CD4-positive, alpha-beta T cell (primary cell): Measurements from ENCODE around the gene DAB2. TPM values are rescaled to one million over a fixed set of nuclear protein-coding genes. Genes with fewer than 3 reads are reported as not detected.

Experiments
- ATAC-seq: fragments of 200-7000 bp; cut with Tn5 transposase; one replicate; pipeline ENCODE4 v1.10.0; 2022; ENCODE audit warnings: mild to moderate bottlenecking; ENCODE audit not compliant: poor library complexity
- CTCF ChIA-PET: fragments of 350-600 bp; sonication (Branson Sonifier 250); formaldehyde crosslinking; loops from one replicate; lab custom pipeline; 2021; ENCODE audit warnings: antibody characterized with exemption, inconsistent platforms; lab: Charles Lee
- POLR2A ChIA-PET: fragments of 350-600 bp; sonication (Branson Sonifier 250); formaldehyde crosslinking; loops from one replicate; lab custom pipeline; 2021; ENCODE audit warnings: antibody characterized with exemption, inconsistent platforms; lab: Charles Lee
- DNase-seq, 14 experiments: peaks; one replicate each; pipeline ENCODE4 v3.0.0-alpha.2; 2013 to 2020; ENCODE audit warnings: mixed read lengths in 2 of 14
- H3K27ac ChIP-seq, 2 donors: one replicate each; pipeline versions ENCODE4 v1.5.1 to v1.7.0; 2013; ENCODE audit warnings: low read length in 2 of 2, low read depth in 1 of 2, mild to moderate bottlenecking in 1 of 2
- H3K27me3 ChIP-seq, 2 experiments: 1 replicate in 1 of 2; 2 replicates in 1 of 2; pipeline versions ENCODE4 v1.6.1 to v1.7.0; 2013; ENCODE audit warnings: low read length in 2 of 2, control low read depth in 1 of 2, mild to moderate bottlenecking in 1 of 2, moderate library complexity in 1 of 2; ENCODE audit not compliant: insufficient read depth in 2 of 2, control insufficient read depth in 1 of 2
- H3K36me3 ChIP-seq: one replicate; pipeline ENCODE4 v1.6.1; 2013; ENCODE audit warnings: low read length, control low read depth; ENCODE audit not compliant: insufficient read depth
- H3K4me1 ChIP-seq: one replicate; pipeline ENCODE4 v1.6.1; 2013; ENCODE audit warnings: low read length, control low read depth; ENCODE audit not compliant: insufficient read depth
- H3K4me3 ChIP-seq: one replicate; pipeline ENCODE4 v1.5.1; 2013; ENCODE audit warnings: mild to moderate bottlenecking, low read length, moderate library complexity
- H3K9me3 ChIP-seq, 2 experiments: 1 replicate in 1 of 2; 2 replicates in 1 of 2; pipeline versions ENCODE4 v1.6.1 to v1.7.0; 2013; ENCODE audit warnings: low read length in 2 of 2, mild to moderate bottlenecking in 2 of 2, control low read depth in 1 of 2, moderate library complexity in 1 of 2; ENCODE audit not compliant: control insufficient read depth in 1 of 2, insufficient read depth in 1 of 2
- H3K27ac Mint-ChIP-seq: one replicate; pipeline ENCODE4 v1.8.0; 2020; ENCODE audit warnings: mixed read lengths
- H3K27me3 Mint-ChIP-seq: one replicate; pipeline ENCODE4 v1.8.0; 2021; ENCODE audit warnings: mixed read lengths
- H3K36me3 Mint-ChIP-seq: one replicate; pipeline ENCODE4 v1.8.0; 2021; ENCODE audit warnings: low read depth, mixed read lengths
- H3K4me1 Mint-ChIP-seq: one replicate; pipeline ENCODE4 v1.8.0; 2021; ENCODE audit warnings: low read depth, mixed read lengths
- H3K4me3 Mint-ChIP-seq: one replicate; pipeline ENCODE4 v1.8.0; 2020; ENCODE audit warnings: mild to moderate bottlenecking, mixed read lengths
- H3K9me3 Mint-ChIP-seq: one replicate; pipeline ENCODE4 v1.8.0; 2020; ENCODE audit warnings: mixed read lengths
- CTCF ChIP-seq: fragments of 200-600 bp; IDR thresholded peaks from one replicate; pipeline ENCODE4 v1.8.0; 2022; ENCODE audit warnings: antibody characterized with exemption, mild to moderate bottlenecking
- intact Hi-C, 2 experiments: fragments of 100-400 bp; cut with DNase I in 1 of 2; cut with micrococcal nuclease in 1 of 2; formaldehyde crosslinking; loops; one replicate each; pipeline versions ENCODE4 v1.15.1 to v1.9.0; 2023 to 2025; cut with DNase I, micrococcal nuclease
- total RNA-seq, 174 experiments: library from RNA in 2 of 174; stranded (reverse) in 2 of 174; gene quantifications; one replicate each; pipeline ENCODE4 v1.2.3 and lab custom pipeline; 2021 to 2026

DAB2 gene
- total RNA-seq, 2 experiments from 2014 or later = 0.31 to 0.47 TPM

GRCh38 chr5:39450487-39450886, 25.7 kb upstream of the DAB2 start:
- H3K36me3 ChIP-seq = no peaks in the 10 kb centered on the region
- Mint-ChIP-seq H3K9me3 (no peaks in the 10 kb centered on the region), H3K27ac (no peak overlapping the region), H3K27me3 (peaks cover 3% of the 10 kb centered on the region), H3K4me1 (no peaks in the 10 kb centered on the region), H3K36me3 (no peaks in the 10 kb centered on the region), H3K4me3 (no peak overlapping the region)
- H3K9me3 ChIP-seq = no peaks in the 10 kb centered on the region
- H3K4me3 ChIP-seq = no peak overlapping the region
- intact Hi-C loops = no loop called here
- TF ChIP-seq CTCF = no peak
- no peaks in the 10 kb centered on the region for H3K4me1 ChIP-seq
- POLR2A ChIA-PET = no interaction called here
- CTCF ChIA-PET = no interaction called here
- ATAC-seq (no peak), DNase-seq (no peak)
- H3K27ac ChIP-seq = no peak overlapping the region
- peaks cover 0 to 4% of the 10 kb centered on the region in 2 experiments for H3K27me3 ChIP-seq

DNA sequence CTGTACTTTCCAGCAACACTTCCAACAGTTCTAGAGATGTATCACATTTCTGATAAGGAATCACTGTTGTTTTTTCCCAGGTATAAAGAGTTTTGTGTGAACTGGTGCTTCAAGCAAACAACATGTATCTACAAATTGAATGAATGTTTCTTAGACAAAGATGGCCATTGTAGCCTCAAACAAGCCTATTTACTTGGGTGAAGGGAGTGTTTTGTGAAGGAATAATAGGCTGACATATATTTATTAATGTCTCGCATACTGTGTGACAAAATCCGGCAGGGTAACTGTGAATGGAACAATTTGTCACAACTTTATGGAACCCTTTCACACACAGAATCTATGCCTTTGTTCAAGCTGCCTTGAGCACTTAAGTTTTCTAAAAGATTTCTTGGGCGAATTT, 24.8 kb upstream of the DAB2 start:
- ChIA-PET CTCF (no interaction called here), POLR2A (no interaction called here)
- Mint-ChIP-seq H3K36me3 (no peaks in the 10 kb centered on the region), H3K27ac (no peak overlapping the region), H3K9me3 (no peaks in the 10 kb centered on the region), H3K4me3 (no peak overlapping the region), H3K4me1 (no peaks in the 10 kb centered on the region), H3K27me3 (no peaks in the 10 kb centered on the region)
- DNase-seq = no peak
- no peaks in the 10 kb centered on the region for H3K36me3 ChIP-seq
- no peak for TF ChIP-seq CTCF
- H3K4me1 ChIP-seq = no peaks in the 10 kb centered on the region
- no peak overlapping the region for H3K4me3 ChIP-seq
- H3K9me3 ChIP-seq = no peaks in the 10 kb centered on the region
- ATAC-seq = no peak
- no peak overlapping the region for H3K27ac ChIP-seq
- H3K27me3 ChIP-seq = no peaks in the 10 kb centered on the region
- intact Hi-C loops = no loop called here

DNA sequence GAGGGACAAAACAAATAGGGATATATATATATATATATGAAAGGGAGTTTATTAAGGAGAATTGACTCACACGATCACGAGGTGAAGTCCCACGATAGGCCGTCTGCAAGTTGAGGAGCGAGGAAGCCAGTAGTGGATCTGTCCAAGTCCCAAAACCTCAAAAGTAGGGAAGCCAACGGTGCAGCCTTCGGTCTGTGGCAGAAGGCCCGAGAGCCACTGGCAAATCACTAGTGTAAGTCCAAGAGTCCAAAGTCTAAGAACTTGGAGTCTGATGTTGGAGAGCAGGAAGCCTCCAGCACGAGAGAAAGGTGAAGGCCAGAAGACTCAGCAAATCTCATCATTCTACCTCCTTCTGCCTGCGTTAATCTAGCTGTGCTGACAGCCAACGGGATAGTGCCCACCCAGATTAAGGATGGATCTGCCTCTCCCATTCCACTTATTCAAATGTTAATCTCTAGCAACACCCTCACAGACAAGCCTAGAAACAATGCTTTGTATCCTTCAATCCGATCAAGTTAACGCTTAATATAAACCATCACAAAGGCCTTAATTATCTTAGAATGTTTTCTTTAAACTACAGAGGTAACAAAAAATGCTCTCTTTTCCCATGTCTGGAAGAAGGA, 23.8 kb upstream of the DAB2 start:
- no peaks in the 10 kb centered on the region for H3K4me1 Mint-ChIP-seq
- ATAC-seq (no peak), DNase-seq (no peak)
- H3K4me3 Mint-ChIP-seq = no peak overlapping the region
- H3K27ac ChIP-seq = no peak overlapping the region
- no peaks in the 10 kb centered on the region for H3K4me1 ChIP-seq
- TF ChIP-seq CTCF = no peak
- H3K9me3 ChIP-seq = no peaks in the 10 kb centered on the region
- no peaks in the 10 kb centered on the region for H3K9me3 Mint-ChIP-seq
- no peak overlapping the region for H3K4me3 ChIP-seq
- no peaks in the 10 kb centered on the region for H3K27me3 ChIP-seq
- no peaks in the 10 kb centered on the region for H3K36me3 Mint-ChIP-seq
- POLR2A ChIA-PET = no interaction called here
- CTCF ChIA-PET = no interaction called here
- intact Hi-C loops = no loop called here
- no peak overlapping the region for H3K27ac Mint-ChIP-seq
- no peaks in the 10 kb centered on the region for H3K36me3 ChIP-seq
- no peaks in the 10 kb centered on the region for H3K27me3 Mint-ChIP-seq
